CD1c-positive myeloid dendritic cell (primary cell): Measurements from ENCODE around the gene PRR9.
A peak's percentile ranks its signal among the peaks of the same experiment; 100 is the strongest.
"Not testable (repeated sequence)": the region's sequence is repeated elsewhere in the genome, so short reads cannot be mapped to it uniquely, and the experiment has no call there.

Experiments
- DNase-seq: peaks from one replicate; pipeline ENCODE4 v3.0.0-alpha.2; 2016; ENCODE audit errors: extremely low spot score

Gene PRR9

GRCh38 chr1:153229076-153229829 is 11.9 kb downstream of the PRR9 start:
- not testable (repeated sequence) for DNase-seq

- DNase-seq, result no peak
These were observed 14.0 kb downstream of the PRR9 start for GRCh38 chr1:153231363-153231762.

GRCh38 chr1:153231785-153232184 is 14.4 kb downstream of the PRR9 start:
- DNase-seq, result peak; percentile 44

GRCh38 chr1:153232553-153232952 is 15.2 kb downstream of the PRR9 start:
- DNase-seq, result peak; percentile 15

GRCh38 chr1:153233448-153233847 is 16.1 kb downstream of the PRR9 start:
- no peak for DNase-seq

- DNase-seq, result peak; percentile 11
These were observed 21.1 kb downstream of the PRR9 start for GRCh38 chr1:153238527-153238926.

GRCh38 chr1:153242160-153242559 is 24.8 kb downstream of the PRR9 start:
- no peak for DNase-seq

GRCh38 chr1:153245466-153245865 is 28.1 kb downstream of the PRR9 start:
- no peak for DNase-seq

- DNase-seq, result no peak
These were observed 28.6 kb downstream of the PRR9 start for GRCh38 chr1:153246018-153246417.

- DNase-seq, result no peak
These were observed 29.4 kb downstream of the PRR9 start for GRCh38 chr1:153246825-153247224.

- DNase-seq, result no peak
These were observed 30.9 kb downstream of the PRR9 start for GRCh38 chr1:153248176-153248879.

- no peak for DNase-seq
These were observed 32.8 kb downstream of the PRR9 start for GRCh38 chr1:153250166-153250565.

GRCh38 chr1:153251087-153251486 is 33.7 kb downstream of the PRR9 start:
- DNase-seq, result no peak

GRCh38 chr1:153251562-153251961 is 34.2 kb downstream of the PRR9 start:
- no peak for DNase-seq

GRCh38 chr1:153251988-153252387 is 34.6 kb downstream of the PRR9 start:
- DNase-seq, result no peak

- DNase-seq, result no peak
These were observed 35.7 kb downstream of the PRR9 start for GRCh38 chr1:153253076-153253475.

- DNase-seq, result no peak
These were observed 36.3 kb downstream of the PRR9 start for GRCh38 chr1:153253693-153254092.

GRCh38 chr1:153259387-153259786 is 42.0 kb downstream of the PRR9 start, which contains the start of gene LORICRIN:
LORICRIN (plus strand) TSS chr1:153259687; CDS start chr1:153260950, 1,263 bp downstream.
- DNase-seq, result no peak

GRCh38 chr1:153260585-153261280 is 43.3 kb downstream of the PRR9 start:
- DNase-seq, result peak; percentile 71

GRCh38 chr1:153261281-153262069 is 44.1 kb downstream of the PRR9 start:
- peak; percentile 45 for DNase-seq

GRCh38 chr1:153262070-153262366 is 44.6 kb downstream of the PRR9 start:
- no peak for DNase-seq
